ENCODE results near the gene STK32C.

GRCh38 chr10:132168571-132169030 is 139.1 kb downstream of the STK32C start:
- TF ChIP-seq CTCF (IDR thresholded peaks at IDR 0.05) (no peak), POLR2A (IDR thresholded peaks at IDR 0.05) (no peak)

Data from prostate gland (tissue), 2 donors.